OCI-LY7 (cell line): ENCODE results near the gene GNB4. TPM values are rescaled to one million over a fixed set of nuclear protein-coding genes. Genes with fewer than 3 reads are reported as not detected.

ENCODE experiments used
- BruUV-seq: library from RNA; stranded (reverse); fragments of 400-500 nt; replicated peaks from 2 replicates; lab custom pipeline; 2021; lab: Mats Ljungman, UMichigan
- CTCF ChIA-PET: fragments of 300-600 bp; sonication (Branson Sonifier 250); formaldehyde crosslinking; loops from one replicate; lab custom pipeline; 2022; ENCODE audit warnings: antibody characterized with exemption; ENCODE audit not compliant: unreplicated experiment; lab: Charles Lee
- POLR2A ChIA-PET: fragments of 300-600 bp; sonication (Branson Sonifier 250); formaldehyde crosslinking; loops from one replicate; lab custom pipeline; 2022; ENCODE audit warnings: antibody characterized with exemption; lab: Charles Lee
- DNase-seq: peaks from one replicate; pipeline ENCODE4 v3.0.0-alpha.2; 2015; ENCODE audit warnings: low spot score
- H2AFZ ChIP-seq: fragments of 200-600 bp; sonication (generic), shearing (Covaris generic); 2 replicates; pipeline ENCODE4 v1.6.1; 2014; ENCODE audit warnings: mild to moderate bottlenecking, antibody characterized with exemption, low read length, moderate library complexity
- H3K27ac ChIP-seq: fragments of 200-600 bp; sonication (generic); 2 replicates; pipeline ENCODE4 v1.5.1; 2014; ENCODE audit warnings: mixed run types, low read depth, mild to moderate bottlenecking, moderate library complexity, low read length, inconsistent platforms; ENCODE audit not compliant: poor library complexity, severe bottlenecking
- H3K36me3 ChIP-seq: fragments of 200-600 bp; sonication (generic); 2 replicates; pipeline ENCODE4 v1.6.1; 2014; ENCODE audit warnings: mild to moderate bottlenecking, antibody characterized with exemption, low read length, moderate library complexity, mixed read lengths; ENCODE audit not compliant: insufficient read depth
- H3K4me1 ChIP-seq: fragments of 200-600 bp; sonication (generic); 2 replicates; pipeline ENCODE4 v1.5.1; 2014; ENCODE audit warnings: mild to moderate bottlenecking, low read length; ENCODE audit not compliant: insufficient read depth, poor library complexity, severe bottlenecking
- H3K4me2 ChIP-seq: fragments of 200-600 bp; sonication (generic); 2 replicates; pipeline ENCODE4 v1.6.1; 2014; ENCODE audit warnings: mild to moderate bottlenecking, low read length
- H3K4me3 ChIP-seq: fragments of 200-600 bp; sonication (generic); 2 replicates; pipeline ENCODE4 v1.5.1; 2014; ENCODE audit warnings: mild to moderate bottlenecking, low read depth, low read length; ENCODE audit not compliant: poor library complexity, severe bottlenecking
- H3K79me2 ChIP-seq: fragments of 200-600 bp; sonication (generic); 2 replicates; pipeline ENCODE4 v1.6.1; 2016; ENCODE audit warnings: low read depth, mild to moderate bottlenecking, low read length, moderate library complexity, mixed read lengths; ENCODE audit not compliant: insufficient read depth
- H3K9me2 ChIP-seq: fragments of 200-600 bp; sonication (generic); 2 replicates; pipeline ENCODE4 v1.6.1; 2016; ENCODE audit warnings: mild to moderate bottlenecking, low read length, mixed read lengths; ENCODE audit not compliant: insufficient read depth
- H3K9me3 ChIP-seq: fragments of 200-600 bp; sonication (generic); 2 replicates; pipeline ENCODE4 v1.6.1; 2014; ENCODE audit warnings: mild to moderate bottlenecking, mixed run types, low read length, mixed read lengths
- H4K20me1 ChIP-seq: fragments of 200-600 bp; sonication (generic); 2 replicates; pipeline ENCODE4 v1.6.1; 2014; ENCODE audit warnings: mild to moderate bottlenecking, antibody characterized with exemption, low read length, moderate library complexity, mixed read lengths; ENCODE audit not compliant: insufficient read depth
- EZH2phosphoT487 ChIP-seq: fragments of 200-600 bp; sonication (generic); IDR thresholded peaks from 2 replicates; pipeline ENCODE4 v1.6.1; 2018; ENCODE audit warnings: low read depth, borderline replicate concordance, mild to moderate bottlenecking, mixed run types, antibody characterized with exemption, low read length, moderate library complexity, mixed read lengths
- intact Hi-C: fragments of 100-400 bp; cut with micrococcal nuclease; formaldehyde crosslinking; loops from one replicate; pipeline ENCODE4 v1.10.0; 2022; ENCODE audit not compliant: unreplicated experiment
- total RNA-seq, 2 experiments: library from RNA; depleted of rRNA in 1 of 2; stranded (reverse); fragments of >200 nt in 1 of 2; shearing (Covaris generic) in 1 of 2; gene quantifications; 2 replicates each; pipeline ENCODE4 v1.2.3, GENCODE V29; 2014 to 2022
- TF ChIP-seq, protein P1 (sequence below): fragments of 200-600 bp; sonication (generic); conservative IDR thresholded peaks from 2 replicates; pipeline ENCODE4 v1.5.1; 2014; ENCODE audit warnings: mild to moderate bottlenecking, antibody characterized with exemption, low read length, moderate library complexity, mixed read lengths

Gene GNB4
- total RNA-seq, 2 experiments from 2014 or later: 3.7 to 9.5 TPM

DNA sequence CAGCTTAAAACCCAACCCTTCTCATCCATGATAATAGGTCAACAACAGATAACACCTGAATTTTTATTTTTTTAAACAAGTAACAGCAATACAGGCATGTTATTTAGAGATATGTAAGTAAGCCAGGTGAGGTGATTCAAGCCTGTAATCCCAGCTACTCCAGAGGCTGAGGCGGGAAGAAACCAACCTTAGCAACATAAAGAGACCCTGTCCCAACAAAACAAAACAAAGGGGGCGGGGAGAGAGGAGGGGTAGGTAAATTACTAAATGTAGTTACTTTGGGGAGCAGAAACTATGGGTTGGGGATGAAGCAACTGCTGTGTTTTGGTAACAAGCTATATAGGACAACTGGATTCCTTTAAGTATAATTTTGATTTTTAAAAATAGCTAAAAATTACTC lies 47.0 kb downstream of the GNB4 start:
- DNase-seq: no peak
- Histone ChIP-seq H3K4me1 (no peaks in the 10 kb centered on the region), H3K9me3 (no peaks in the 10 kb centered on the region), H3K4me3 (no peak overlapping the region), H3K27ac (no peak overlapping the region), H3K4me2 (no peak overlapping the region), H3K36me3 (peaks cover 17% of the 10 kb centered on the region; the same call in 1 of the 2 replicates), H3K9me2 (no peaks in the 10 kb centered on the region), H4K20me1 (no peaks in the 10 kb centered on the region), H3K79me2 (no peaks in the 10 kb centered on the region), H2AFZ (no peak overlapping the region)
- BruUV-seq: no TSS peak
- POLR2A ChIA-PET: interaction anchor here (0.6 to 0.8 kb wide), 5 partner anchors 12 to 136 kb away, joined by 3 to 4 read pairs (median 3); no protein-coding TSS in a partner anchor
- TF ChIP-seq, protein P1, sequence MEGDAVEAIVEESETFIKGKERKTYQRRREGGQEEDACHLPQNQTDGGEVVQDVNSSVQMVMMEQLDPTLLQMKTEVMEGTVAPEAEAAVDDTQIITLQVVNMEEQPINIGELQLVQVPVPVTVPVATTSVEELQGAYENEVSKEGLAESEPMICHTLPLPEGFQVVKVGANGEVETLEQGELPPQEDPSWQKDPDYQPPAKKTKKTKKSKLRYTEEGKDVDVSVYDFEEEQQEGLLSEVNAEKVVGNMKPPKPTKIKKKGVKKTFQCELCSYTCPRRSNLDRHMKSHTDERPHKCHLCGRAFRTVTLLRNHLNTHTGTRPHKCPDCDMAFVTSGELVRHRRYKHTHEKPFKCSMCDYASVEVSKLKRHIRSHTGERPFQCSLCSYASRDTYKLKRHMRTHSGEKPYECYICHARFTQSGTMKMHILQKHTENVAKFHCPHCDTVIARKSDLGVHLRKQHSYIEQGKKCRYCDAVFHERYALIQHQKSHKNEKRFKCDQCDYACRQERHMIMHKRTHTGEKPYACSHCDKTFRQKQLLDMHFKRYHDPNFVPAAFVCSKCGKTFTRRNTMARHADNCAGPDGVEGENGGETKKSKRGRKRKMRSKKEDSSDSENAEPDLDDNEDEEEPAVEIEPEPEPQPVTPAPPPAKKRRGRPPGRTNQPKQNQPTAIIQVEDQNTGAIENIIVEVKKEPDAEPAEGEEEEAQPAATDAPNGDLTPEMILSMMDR: no peak
- no peak for TF ChIP-seq EZH2phosphoT487
- CTCF ChIA-PET: no interaction called here
- intact Hi-C loops: no loop called here

DNA sequence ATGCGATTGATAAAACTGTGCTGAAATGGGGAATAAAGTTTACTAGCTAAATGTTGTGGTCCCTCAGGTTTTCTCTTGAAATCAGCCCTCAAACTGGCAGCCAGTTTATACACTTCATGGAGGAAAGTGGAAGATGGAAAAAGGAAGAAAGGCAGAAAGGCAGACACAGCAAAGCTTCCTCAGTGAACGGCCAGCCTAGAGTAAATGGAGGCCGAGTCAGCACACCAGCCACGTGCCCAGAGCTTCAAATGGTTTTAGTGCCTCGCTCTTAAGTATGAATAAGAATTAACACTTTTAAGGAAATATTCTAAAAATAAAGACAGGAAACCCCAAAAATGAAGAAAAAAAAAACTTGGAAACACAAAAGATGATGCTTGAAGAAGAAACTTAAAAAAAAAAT lies 48.3 kb downstream of the GNB4 start:
- H3K9me3 ChIP-seq: no peaks in the 10 kb centered on the region
- no TSS peak for BruUV-seq
- no peak overlapping the region for H3K4me3 ChIP-seq
- intact Hi-C loops: no loop called here
- no peaks in the 10 kb centered on the region for H3K4me1 ChIP-seq
- H2AFZ ChIP-seq: no peak overlapping the region
- peaks cover 19% of the 10 kb centered on the region; the same call in 1 of the 2 replicates for H3K36me3 ChIP-seq
- TF ChIP-seq, protein P1: no peak
- TF ChIP-seq EZH2phosphoT487: no peak
- H4K20me1 ChIP-seq: no peaks in the 10 kb centered on the region
- no peaks in the 10 kb centered on the region for H3K9me2 ChIP-seq
- no peak for DNase-seq
- H3K27ac ChIP-seq: no peak overlapping the region
- no peak overlapping the region for H3K4me2 ChIP-seq
- H3K79me2 ChIP-seq: no peaks in the 10 kb centered on the region
- ChIA-PET POLR2A (no interaction called here), CTCF (no interaction called here)

DNA sequence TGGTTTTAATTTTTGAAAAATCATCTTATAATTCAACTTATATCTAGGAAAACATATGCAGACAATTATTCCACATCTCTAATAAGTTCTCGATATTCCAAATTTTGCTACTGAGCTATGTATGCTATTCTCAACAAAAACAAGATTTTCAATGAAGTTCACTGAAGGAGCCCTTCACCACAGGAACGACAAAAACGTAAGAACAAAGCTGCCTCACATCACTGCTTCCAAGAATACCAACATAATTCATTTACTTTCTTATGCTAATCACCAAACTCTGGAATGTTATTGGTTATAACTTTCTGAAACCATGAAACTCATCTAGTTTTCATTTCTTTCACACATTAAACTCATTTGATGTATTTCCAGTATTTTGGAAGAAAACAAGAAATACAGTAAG lies 49.7 kb downstream of the GNB4 start:
- Histone ChIP-seq H4K20me1 (no peaks in the 10 kb centered on the region), H2AFZ (no peak overlapping the region), H3K79me2 (no peaks in the 10 kb centered on the region), H3K4me3 (no peak overlapping the region), H3K9me3 (no peaks in the 10 kb centered on the region), H3K36me3 (peaks cover 19% of the 10 kb centered on the region; the same call in 1 of the 2 replicates), H3K4me1 (no peaks in the 10 kb centered on the region), H3K4me2 (no peak overlapping the region), H3K9me2 (no peaks in the 10 kb centered on the region), H3K27ac (no peak overlapping the region)
- BruUV-seq: no TSS peak
- no peak for TF ChIP-seq EZH2phosphoT487
- TF ChIP-seq, protein P1: no peak
- POLR2A ChIA-PET: interaction anchor here (0.6 to 2.3 kb wide), 7 partner anchors 8 to 290 kb away, joined by 3 to 6 read pairs (median 3); no protein-coding TSS in a partner anchor
- intact Hi-C loops: no loop called here
- DNase-seq: no peak
- CTCF ChIA-PET: no interaction called here
